Neuronal stem cell (in vitro differentiated cells): ENCODE results near the gene MYO16.

Experiments
- DNase-seq: peaks from one replicate; pipeline ENCODE4 v3.0.0-alpha.2; 2013; ENCODE audit warnings: low spot score
- H2AFZ ChIP-seq: one replicate; pipeline ENCODE4 v1.6.1; 2013; ENCODE audit warnings: mild to moderate bottlenecking, low read length, inconsistent platforms
- H2AK5ac ChIP-seq: 2 replicates; pipeline ENCODE4 v1.6.1; 2013; ENCODE audit warnings: low read depth, mild to moderate bottlenecking, inconsistent platforms, low read length, moderate library complexity, mixed read lengths
- H2BK120ac ChIP-seq: 2 replicates; pipeline ENCODE4 v1.6.1; 2013; ENCODE audit warnings: low read depth, mild to moderate bottlenecking, inconsistent platforms, low read length, moderate library complexity, mixed read lengths
- H2BK12ac ChIP-seq: one replicate; pipeline ENCODE4 v1.6.1; 2013; ENCODE audit warnings: low read length, inconsistent platforms
- H2BK15ac ChIP-seq: 2 replicates; pipeline ENCODE4 v1.6.1; 2013; ENCODE audit warnings: mild to moderate bottlenecking, low read length, inconsistent platforms, mixed read lengths
- H2BK5ac ChIP-seq: one replicate; pipeline ENCODE4 v1.6.1; 2013; ENCODE audit warnings: inconsistent platforms, mild to moderate bottlenecking, low read length, moderate library complexity
- H3K14ac ChIP-seq: one replicate; pipeline ENCODE4 v1.6.1; 2013; ENCODE audit warnings: low read length, inconsistent platforms
- H3K18ac ChIP-seq: 2 replicates; pipeline ENCODE4 v1.6.1; 2013; ENCODE audit warnings: low read length, inconsistent platforms
- H3K23ac ChIP-seq: 2 replicates; pipeline ENCODE4 v1.6.1; 2013; ENCODE audit warnings: low read depth, mild to moderate bottlenecking, mixed read lengths, low read length, inconsistent platforms; ENCODE audit not compliant: poor library complexity
- H3K27ac ChIP-seq: replicated peaks from 3 replicates; pipeline ENCODE4 v1.5.1; 2013; ENCODE audit warnings: low read length, inconsistent platforms
- H3K27me3 ChIP-seq, 3 experiments: 2 replicates each; pipeline ENCODE4 v1.6.1; 2013; ENCODE audit warnings: low read length in 3 of 3, mild to moderate bottlenecking in 2 of 3, inconsistent platforms in 1 of 3, low read depth in 1 of 3, mixed read lengths in 1 of 3, moderate library complexity in 1 of 3; ENCODE audit not compliant: control insufficient read depth in 3 of 3, insufficient read depth in 3 of 3
- H3K36me3 ChIP-seq, 2 donors: replicated peaks in 1 of 2; 2 replicates each; pipeline ENCODE4 v1.6.1; 2013; ENCODE audit warnings: low read length in 2 of 2; ENCODE audit not compliant: control insufficient read depth in 2 of 2, insufficient read depth in 2 of 2
- H3K4ac ChIP-seq: 2 replicates; pipeline ENCODE4 v1.6.1; 2013; ENCODE audit warnings: inconsistent platforms, mild to moderate bottlenecking, low read length, moderate library complexity
- H3K4me1 ChIP-seq, 2 donors: 1 replicate in 1 of 2; 2 replicates in 1 of 2; pipeline ENCODE4 v1.6.1; 2013; ENCODE audit warnings: low read length in 2 of 2, low read depth in 1 of 2; ENCODE audit not compliant: control insufficient read depth in 2 of 2, insufficient read depth in 1 of 2
- H3K4me2 ChIP-seq: one replicate; pipeline ENCODE4 v1.6.1; 2013; ENCODE audit warnings: mild to moderate bottlenecking, low read length, inconsistent platforms; ENCODE audit not compliant: insufficient read depth, poor library complexity, severe bottlenecking
- H3K4me3 ChIP-seq, 2 donors: 2 replicates each; pipeline ENCODE4 v1.5.1; 2013; ENCODE audit warnings: low read length in 2 of 2, mild to moderate bottlenecking in 2 of 2, inconsistent platforms in 1 of 2, moderate library complexity in 1 of 2
- H3K79me1 ChIP-seq: one replicate; pipeline ENCODE4 v1.6.1; 2013; ENCODE audit warnings: low read depth, mild to moderate bottlenecking, inconsistent platforms, low read length, moderate library complexity
- H3K9ac ChIP-seq: one replicate; pipeline ENCODE4 v1.6.1; 2013; ENCODE audit warnings: mild to moderate bottlenecking, low read depth, low read length, inconsistent platforms; ENCODE audit not compliant: poor library complexity
- H3K9me3 ChIP-seq, 2 donors: replicated peaks in 1 of 2; 2 replicates each; pipeline versions ENCODE3 to v1.6.1; 2013; ENCODE audit warnings: low read length in 2 of 2, mild to moderate bottlenecking in 2 of 2, inconsistent platforms in 1 of 2, low read depth in 1 of 2, mixed read lengths in 1 of 2, moderate library complexity in 1 of 2; ENCODE audit not compliant: control insufficient read depth in 2 of 2, insufficient read depth in 1 of 2
- H4K8ac ChIP-seq: one replicate; pipeline ENCODE4 v1.6.1; 2013; ENCODE audit warnings: low read depth, mild to moderate bottlenecking, inconsistent platforms, low read length, moderate library complexity
- H4K91ac ChIP-seq: one replicate; pipeline ENCODE4 v1.6.1; 2013; ENCODE audit warnings: low read length, low read depth, mild to moderate bottlenecking, inconsistent platforms; ENCODE audit not compliant: poor library complexity
- WGBS, 2 donors: extraction: QIAGEN DNeasy Blood & Tissue Kit; methylation state at CpG; one replicate each; pipeline ENCODE4 v1.1.7; 2013; ENCODE audit warnings: missing lambda C conversion rate in 2 of 2, mixed read lengths in 1 of 2; ENCODE audit not compliant: insufficient read length in 2 of 2, insufficient replicate concordance in 1 of 2; ENCODE audit errors: extremely low coverage in 2 of 2; 5-methylcytosine and 5-hydroxymethylcytosine counted together

MYO16 gene

DNA sequence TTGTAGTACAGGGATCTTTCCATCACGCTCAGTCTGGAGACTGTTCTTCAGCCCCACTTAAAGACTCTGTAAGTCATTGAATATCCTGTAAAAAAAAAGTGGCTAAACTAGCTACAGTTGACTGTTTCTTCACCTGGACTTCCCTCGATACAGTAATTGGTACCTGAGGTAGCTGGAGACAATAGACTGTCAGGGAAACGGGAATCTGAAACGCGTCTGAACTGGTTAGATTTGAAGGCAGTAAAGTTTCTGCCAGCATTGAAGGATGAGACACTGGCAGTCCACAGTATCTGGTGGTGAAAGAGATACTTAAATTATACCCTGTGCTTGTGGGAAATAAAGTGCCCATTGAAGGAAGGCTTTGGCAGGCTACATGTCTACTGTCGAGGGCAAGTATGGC, 606.5 kb downstream of the MYO16 start:
- no peak overlapping the region for H2BK120ac ChIP-seq
- no peak overlapping the region for H3K27ac ChIP-seq
- H3K9ac ChIP-seq: no peak overlapping the region
- H3K18ac ChIP-seq: no peak overlapping the region
- no peak overlapping the region for H2BK15ac ChIP-seq
- no peak overlapping the region for H4K8ac ChIP-seq
- no peak overlapping the region for H4K91ac ChIP-seq
- no peak overlapping the region for H2BK12ac ChIP-seq
- H3K4me2 ChIP-seq: no peak overlapping the region
- H3K36me3 ChIP-seq: no peaks in the 10 kb centered on the region
- H2AFZ ChIP-seq: no peak overlapping the region
- no CpG with 5 or more reads among the region's 6 CpGs for WGBS, 2 donors
- H3K79me1 ChIP-seq: no peaks in the 10 kb centered on the region
- no peak for DNase-seq
- H3K4me3 ChIP-seq: no peak overlapping the region
- H3K14ac ChIP-seq: no peak overlapping the region
- H3K27me3 ChIP-seq: no peaks in the 10 kb centered on the region
- no peaks in the 10 kb centered on the region for H3K4me1 ChIP-seq
- no peak overlapping the region for H2BK5ac ChIP-seq
- H3K23ac ChIP-seq: no peak overlapping the region
- H3K4ac ChIP-seq: no peak overlapping the region
- H3K9me3 ChIP-seq: peaks cover 0 to 2% of the 10 kb centered on the region in 2 donors
- H2AK5ac ChIP-seq: no peak overlapping the region

DNA sequence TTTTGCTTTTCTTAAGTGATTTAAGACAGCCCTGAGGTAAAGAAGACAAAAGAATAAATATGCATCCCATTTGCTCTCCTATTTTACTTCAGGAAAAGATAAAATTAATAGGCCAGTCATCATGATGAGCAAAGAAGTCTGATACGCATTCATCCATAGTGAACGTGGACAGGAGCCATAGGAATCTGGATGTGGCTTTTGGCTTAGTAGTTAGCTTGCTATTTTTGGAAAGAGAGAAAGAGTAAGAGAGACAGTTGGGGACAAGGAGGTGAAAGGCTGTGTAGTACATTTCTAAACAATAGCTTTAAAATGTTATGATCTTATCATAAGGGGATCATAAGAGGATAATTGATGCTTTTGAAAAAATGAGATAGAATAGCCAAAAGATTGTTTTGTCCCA, 611.7 kb downstream of the MYO16 start:
- DNase-seq: no peak
- Histone ChIP-seq H3K18ac (no peak overlapping the region), H2BK5ac (no peak overlapping the region), H3K27ac (no peak overlapping the region), H3K9ac (no peak overlapping the region), H4K8ac (no peak overlapping the region), H3K4me2 (no peak overlapping the region), H3K4me1 (peaks cover 9 to 18% of the 10 kb centered on the region in 2 donors), H3K79me1 (no peaks in the 10 kb centered on the region), H3K14ac (no peak overlapping the region), H2AK5ac (no peak overlapping the region), H3K9me3 (no peaks in the 10 kb centered on the region), H3K4me3 (no peak overlapping the region), H4K91ac (no peak overlapping the region), H3K27me3 (no peaks in the 10 kb centered on the region), H2BK120ac (no peak overlapping the region), H2BK15ac (no peak overlapping the region), H3K23ac (no peak overlapping the region), H3K36me3 (no peaks in the 10 kb centered on the region), H3K4ac (no peak overlapping the region), H2AFZ (no peak overlapping the region), H2BK12ac (no peak overlapping the region)
- no CpG with 5 or more reads among the region's 2 CpGs for WGBS, 2 donors

DNA sequence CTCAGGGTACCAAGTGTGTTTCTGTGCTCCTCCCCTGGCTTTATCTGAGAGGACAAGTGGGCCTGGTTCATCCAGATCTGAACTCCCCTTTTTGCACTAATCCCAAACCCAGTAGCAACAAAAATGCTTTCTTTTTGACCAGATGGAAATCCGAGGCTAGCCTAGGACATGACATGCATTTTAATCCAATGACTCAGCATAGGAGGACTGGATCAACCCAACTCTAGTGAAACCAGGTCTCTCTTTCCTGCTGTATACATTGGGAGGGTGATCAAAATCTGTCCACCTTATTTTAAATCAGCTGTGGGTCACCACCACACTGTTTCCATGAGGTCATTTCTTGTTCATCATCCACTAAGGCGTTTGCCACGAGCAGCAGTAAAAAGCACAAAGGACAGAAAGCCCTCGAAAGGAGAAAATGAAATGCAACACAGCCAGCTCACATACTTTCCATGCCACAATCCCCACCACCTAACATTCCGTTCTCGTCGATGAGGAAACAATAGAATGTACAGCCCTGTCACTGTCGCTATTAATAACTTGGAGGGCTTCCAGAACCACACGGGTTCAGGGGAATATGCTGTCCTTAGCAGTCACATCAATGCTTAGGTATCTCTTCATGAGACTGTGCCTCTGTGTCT, 614.0 kb downstream of the MYO16 start:
- no peak overlapping the region for H3K18ac ChIP-seq
- H3K4ac ChIP-seq: no peak overlapping the region
- H3K4me2 ChIP-seq: no peak overlapping the region
- no peak overlapping the region for H3K4me3 ChIP-seq
- H3K27ac ChIP-seq: no peak overlapping the region
- H3K4me1 ChIP-seq: peaks cover 9 to 18% of the 10 kb centered on the region in 2 donors
- H3K79me1 ChIP-seq: no peaks in the 10 kb centered on the region
- DNase-seq: no peak
- peaks cover 0 to 4% of the 10 kb centered on the region in 2 donors for H3K9me3 ChIP-seq
- no peak overlapping the region for H2AK5ac ChIP-seq
- no peak overlapping the region for H3K14ac ChIP-seq
- H2BK15ac ChIP-seq: no peak overlapping the region
- no CpG with 5 or more reads among the region's 9 CpGs for WGBS, 2 donors
- no peak overlapping the region for H4K8ac ChIP-seq
- H2AFZ ChIP-seq: peak overlapping the region; percentile 81
- H2BK120ac ChIP-seq: no peak overlapping the region
- no peak overlapping the region for H3K9ac ChIP-seq
- H3K23ac ChIP-seq: no peak overlapping the region
- H4K91ac ChIP-seq: no peak overlapping the region
- no peak overlapping the region for H2BK12ac ChIP-seq
- H2BK5ac ChIP-seq: no peak overlapping the region
- H3K27me3 ChIP-seq: no peaks in the 10 kb centered on the region
- H3K36me3 ChIP-seq: no peaks in the 10 kb centered on the region

DNA sequence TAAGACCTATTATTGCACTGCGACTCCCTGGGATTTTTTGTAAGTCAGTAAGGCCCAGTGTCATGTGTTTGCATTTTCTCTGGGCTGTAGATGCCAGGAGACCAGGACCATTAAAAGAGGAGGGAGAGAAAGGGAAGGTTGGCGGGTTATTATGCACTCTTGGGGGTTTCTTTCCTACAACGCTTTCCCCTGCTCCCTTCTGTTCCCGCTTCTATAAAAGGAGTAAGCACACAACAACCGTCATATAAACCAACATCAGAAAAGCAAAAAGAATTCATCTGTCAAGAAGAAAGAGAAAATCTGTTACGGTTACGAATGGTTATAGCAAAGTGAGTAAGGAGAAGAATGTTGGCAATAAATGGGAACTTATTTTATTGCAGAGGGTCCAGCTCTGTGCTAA, 615.2 kb downstream of the MYO16 start:
- Histone ChIP-seq H2AFZ (peak overlapping the region; percentile 81), H3K4me1 (peaks cover 9 to 18% of the 10 kb centered on the region in 2 donors), H3K9ac (no peak overlapping the region), H3K14ac (no peak overlapping the region), H3K27me3 (no peaks in the 10 kb centered on the region), H3K9me3 (peaks cover 0 to 4% of the 10 kb centered on the region in 2 donors), H2BK12ac (no peak overlapping the region), H2AK5ac (no peak overlapping the region), H2BK15ac (no peak overlapping the region), H4K91ac (no peak overlapping the region), H3K79me1 (no peaks in the 10 kb centered on the region), H2BK5ac (no peak overlapping the region), H2BK120ac (no peak overlapping the region), H4K8ac (no peak overlapping the region), H3K4ac (no peak overlapping the region), H3K23ac (no peak overlapping the region), H3K4me3 (no peak overlapping the region), H3K4me2 (no peak overlapping the region), H3K27ac (no peak overlapping the region), H3K36me3 (no peaks in the 10 kb centered on the region), H3K18ac (no peak overlapping the region)
- DNase-seq: no peak
- WGBS, 2 donors: no CpG with 5 or more reads among the region's 7 CpGs
